ENCODE results near the gene FAM110C. TPM values are rescaled to one million over a fixed set of nuclear protein-coding genes. Genes with fewer than 3 reads are reported as not detected.
"Not testable (repeated sequence)": the region's sequence is repeated elsewhere in the genome, so short reads cannot be mapped to it uniquely, and the experiment has no call there.

FAM110C gene, protein sequence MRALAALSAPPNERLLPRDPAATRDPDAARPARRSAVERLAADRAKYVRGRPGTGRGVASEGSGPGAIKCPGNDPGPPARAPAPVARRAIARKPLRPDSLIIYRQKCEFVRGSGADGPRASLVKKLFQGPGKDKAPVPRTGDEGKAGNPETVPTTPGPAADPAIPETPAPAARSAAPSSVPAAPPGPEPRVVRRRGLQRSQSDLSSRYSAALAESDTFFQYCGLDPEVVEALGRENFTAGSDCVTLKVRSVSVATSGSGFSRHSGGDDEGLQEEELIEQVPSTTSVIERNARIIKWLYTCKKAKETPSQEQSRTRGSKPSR
- total RNA-seq: 0.58 TPM

DNA sequence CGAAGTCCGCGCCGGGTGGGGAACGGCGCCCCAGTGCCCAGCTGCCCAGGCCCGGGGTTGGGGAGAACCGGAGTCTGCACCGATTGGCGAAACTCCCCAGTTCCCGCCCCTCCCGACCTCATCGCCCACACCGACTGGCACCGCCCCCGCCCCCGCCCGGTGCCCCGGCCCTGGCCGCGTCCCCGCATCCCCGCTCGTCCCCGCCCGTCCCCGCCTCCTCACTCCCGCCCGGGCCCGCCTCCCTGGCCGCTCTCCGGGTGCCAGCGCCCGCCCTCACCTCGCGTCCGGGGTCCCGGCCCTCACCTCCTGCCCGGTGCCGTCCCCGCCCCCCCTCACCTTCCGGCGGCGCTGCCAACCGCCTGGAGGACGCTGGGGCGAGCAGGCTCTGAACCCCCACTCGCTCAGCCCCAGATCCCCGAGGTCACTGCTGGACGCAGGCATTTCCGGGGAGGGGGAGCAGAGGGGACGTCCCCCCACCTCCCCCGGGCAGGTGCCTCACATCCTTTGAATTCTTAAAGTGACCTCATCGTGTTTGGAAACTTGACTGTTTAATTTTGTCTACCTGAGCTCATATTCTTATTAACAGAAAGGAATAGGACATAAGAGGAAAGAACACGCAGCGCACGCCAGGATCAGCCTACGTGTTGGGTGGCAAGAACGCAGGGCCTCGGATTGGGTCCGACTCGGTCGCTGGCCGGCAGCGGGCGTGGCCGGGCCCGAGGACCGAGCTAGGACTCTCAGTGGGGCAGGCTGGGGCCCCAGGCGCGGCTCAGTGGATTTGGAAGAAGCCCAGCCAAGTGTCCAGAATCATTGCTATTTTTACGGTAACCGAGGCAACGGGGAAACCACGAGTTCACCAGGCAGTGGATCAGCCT lies at the start of gene FAM110C:
FAM110C (minus strand) TSS at position 35 of the 875 bp plus-strand sequence. CDS start 120 bp downstream, outside the sequence.
- intact Hi-C loops (cut with DNase I): no loop called here
- peak; percentile 79 for ATAC-seq
- DNase-seq (ENCODE audit: low spot score): no peak

DNA sequence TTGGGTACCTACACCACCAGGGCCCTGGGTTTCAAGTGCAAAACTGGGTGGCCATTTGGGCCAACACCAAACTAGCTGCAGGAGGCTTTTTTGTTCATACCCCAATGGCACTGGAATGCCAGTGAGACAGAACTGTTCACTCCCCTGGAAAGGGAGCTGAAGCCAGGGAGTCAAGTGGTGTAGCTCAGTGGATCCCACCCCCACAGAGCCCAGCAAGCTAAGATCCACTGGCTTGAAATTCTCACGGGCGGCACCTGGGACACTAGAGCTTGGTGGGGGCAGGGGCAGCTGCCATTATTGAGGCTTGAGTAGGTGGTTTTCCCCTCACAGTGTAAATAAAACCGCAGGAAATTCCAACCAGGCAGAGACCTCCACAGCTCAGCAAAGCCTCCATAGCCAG lies 46.0 kb upstream of the FAM110C start:
- ATAC-seq: no peak
- no peak for DNase-seq (ENCODE audit: low spot score)
- intact Hi-C loops (cut with DNase I): no loop called here

DNA sequence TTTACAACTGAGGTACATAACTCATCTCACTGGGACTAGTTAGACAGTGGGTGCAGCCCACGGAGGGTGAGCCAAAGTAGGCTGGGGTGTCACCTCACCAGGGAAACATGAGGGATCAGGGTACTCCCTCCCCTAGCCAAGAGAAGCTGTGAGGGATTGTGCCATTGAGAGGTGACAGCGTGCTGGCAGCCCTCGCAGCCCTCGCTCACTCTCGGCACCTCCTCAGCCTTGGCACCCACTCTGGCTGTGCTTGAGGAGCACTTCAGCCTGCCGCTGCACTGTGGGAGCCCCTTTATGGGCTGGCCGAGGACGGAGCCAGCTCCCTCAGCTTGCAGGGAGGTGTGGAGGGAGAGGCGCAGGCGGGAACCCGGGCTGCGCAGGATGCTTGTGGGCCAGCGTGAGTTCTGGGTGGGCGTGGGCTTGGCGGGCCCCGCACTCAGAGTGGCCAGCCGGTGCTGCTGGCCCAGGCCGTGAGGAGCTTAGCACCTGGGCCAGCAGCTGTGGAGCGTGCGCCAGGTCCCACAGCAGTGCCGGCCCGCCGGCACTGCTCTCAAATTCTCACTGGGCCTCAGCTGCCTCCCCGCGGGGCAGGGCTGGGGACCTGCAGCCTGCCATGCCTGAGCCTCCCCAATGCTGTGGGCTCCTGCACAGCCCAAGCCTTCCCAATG lies 44.5 kb upstream of the FAM110C start:
- DNase-seq (ENCODE audit: low spot score) (no peak), ATAC-seq (no peak)
- intact Hi-C loops (cut with DNase I): no loop called here

DNA sequence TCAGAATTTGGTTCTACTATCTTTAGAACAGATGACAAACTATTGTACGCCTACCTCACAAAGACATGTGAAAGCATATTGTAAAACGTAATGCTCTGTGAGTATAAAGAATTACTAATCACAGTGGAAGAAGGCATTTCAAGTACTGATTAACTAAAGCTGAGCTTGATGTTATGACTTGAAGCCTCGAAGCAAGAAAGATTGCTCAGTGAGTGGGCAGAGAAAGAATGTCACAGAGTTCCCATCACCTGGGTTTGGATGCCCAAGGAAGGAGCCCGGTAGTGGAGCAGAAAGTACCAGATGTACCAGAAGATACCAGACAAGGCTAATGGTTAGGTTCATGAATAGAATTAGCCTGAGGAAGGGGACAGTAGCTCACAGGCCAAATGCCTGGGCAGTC lies 39.5 kb upstream of the FAM110C start:
- ATAC-seq: no peak
- DNase-seq (ENCODE audit: low spot score): no peak
- intact Hi-C loops (cut with DNase I): no loop called here

DNA sequence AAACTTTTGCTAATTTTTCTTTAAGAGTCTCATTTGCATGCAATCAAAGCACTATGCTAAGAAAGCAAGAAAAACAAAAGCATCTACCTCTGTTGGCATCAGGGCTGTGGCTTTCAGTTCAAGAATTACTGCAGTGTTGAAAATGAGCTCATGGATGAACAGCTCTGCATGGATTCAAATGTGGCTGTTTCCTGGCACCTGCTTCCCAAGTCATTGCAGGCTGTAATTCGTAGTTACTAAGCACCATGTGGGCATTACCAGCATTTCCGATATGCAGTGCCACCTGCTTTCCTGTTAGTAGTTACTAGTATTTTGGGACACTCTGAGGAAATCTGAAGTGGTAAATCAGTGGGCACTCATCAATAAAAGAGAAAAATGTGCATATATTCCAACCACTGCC lies 37.8 kb upstream of the FAM110C start:
- DNase-seq (ENCODE audit: low spot score) (no peak), ATAC-seq (no peak)
- intact Hi-C loops (cut with DNase I): no loop called here

DNA sequence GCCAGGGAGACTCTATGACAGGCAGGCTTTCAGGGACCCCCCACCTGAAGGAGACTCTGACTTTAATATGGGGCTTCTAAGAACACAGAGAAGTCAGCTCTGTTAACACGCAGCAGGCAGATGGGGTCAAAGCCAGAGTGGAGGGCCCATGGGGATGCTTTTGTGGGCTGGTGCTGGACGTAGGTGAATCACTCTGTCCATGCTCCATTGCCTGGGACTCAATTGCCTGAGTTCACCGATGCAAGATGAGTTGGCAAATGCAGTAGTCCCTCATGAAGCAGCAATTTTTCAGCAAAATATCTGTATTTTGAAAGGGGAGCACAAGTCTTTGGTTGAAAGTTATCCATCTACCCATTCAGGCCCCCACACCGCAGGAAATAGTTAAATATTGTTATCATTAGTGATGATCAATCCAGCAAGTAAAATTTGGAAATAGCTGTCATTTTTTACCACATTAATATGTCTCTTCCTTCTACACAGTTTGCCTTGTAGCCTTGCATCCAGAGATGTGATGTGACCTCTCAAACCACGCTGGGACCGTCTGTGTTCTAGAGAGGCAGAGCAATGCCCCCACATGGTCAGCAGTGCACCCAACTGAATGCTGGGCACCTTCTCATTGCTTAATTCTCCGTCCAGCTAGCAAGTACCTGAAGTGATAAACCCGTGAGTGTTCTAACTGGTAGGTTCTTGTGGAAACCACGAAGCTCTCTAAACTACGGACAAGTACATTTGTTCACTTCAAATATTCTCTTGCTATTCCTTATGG lies 34.8 kb upstream of the FAM110C start:
- ATAC-seq: no peak

DNA sequence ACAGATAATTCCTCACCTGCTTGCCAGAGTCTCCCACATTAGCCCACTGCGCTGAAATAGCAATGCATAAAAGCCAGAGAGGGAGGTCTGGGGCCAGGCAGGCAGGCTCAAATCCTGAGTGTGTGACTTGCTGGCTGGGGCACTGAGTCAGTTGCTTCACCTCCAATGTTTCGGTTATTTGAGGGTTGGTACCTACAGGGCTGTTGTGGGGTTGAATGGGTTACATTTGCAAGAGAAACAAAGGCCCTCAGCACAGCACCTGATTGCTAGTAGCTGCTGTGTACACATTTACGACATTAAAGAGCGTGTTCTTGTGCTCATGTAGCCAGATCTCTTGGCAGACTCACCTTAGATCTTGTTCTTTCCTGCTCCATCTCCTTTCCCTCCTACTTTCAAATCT lies 34.1 kb upstream of the FAM110C start:
- DNase-seq (ENCODE audit: low spot score): no peak
- intact Hi-C loops (cut with DNase I): no loop called here
- no peak for ATAC-seq

More for the DNA sequence above, 34.8 kb upstream of the FAM110C start:
- no peak for DNase-seq (ENCODE audit: low spot score)
- intact Hi-C loops (cut with DNase I): no loop called here

DNA sequence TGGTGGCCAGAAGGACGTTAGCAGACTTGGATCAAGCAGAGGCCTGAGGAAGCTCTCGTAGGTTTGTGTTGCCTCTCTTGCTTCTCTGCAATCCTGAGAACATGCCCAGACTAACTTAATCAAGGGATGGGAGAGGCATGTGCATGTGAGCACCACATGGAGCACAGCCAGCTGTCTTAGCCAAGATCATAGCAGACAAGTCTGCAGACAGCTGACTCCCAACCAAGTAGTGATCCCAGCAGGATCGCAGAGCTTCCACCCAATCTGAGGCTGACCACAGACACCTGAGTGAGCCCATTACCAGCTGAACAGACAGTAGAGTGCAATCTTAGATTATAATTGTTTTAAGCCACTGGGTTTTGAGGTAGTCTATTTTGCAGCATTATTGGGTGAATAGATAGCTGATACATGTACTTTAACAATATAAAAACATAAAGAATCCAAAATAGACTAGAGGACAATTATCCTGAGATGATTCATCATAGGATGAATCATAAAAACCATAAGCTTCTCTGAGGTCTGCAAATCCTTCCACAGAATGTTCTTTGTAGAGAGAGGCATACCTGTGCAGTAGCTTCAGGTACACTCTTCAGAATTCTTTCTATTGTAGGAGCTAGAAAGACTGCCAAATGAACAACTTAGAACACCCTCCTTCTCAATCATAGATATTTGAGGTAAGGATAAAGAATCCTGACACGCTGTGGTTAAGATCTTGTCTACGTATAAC lies 25.2 kb upstream of the FAM110C start:
- ATAC-seq (no peak), DNase-seq (ENCODE audit: low spot score) (no peak)
- intact Hi-C loops (cut with DNase I): no loop called here

DNA sequence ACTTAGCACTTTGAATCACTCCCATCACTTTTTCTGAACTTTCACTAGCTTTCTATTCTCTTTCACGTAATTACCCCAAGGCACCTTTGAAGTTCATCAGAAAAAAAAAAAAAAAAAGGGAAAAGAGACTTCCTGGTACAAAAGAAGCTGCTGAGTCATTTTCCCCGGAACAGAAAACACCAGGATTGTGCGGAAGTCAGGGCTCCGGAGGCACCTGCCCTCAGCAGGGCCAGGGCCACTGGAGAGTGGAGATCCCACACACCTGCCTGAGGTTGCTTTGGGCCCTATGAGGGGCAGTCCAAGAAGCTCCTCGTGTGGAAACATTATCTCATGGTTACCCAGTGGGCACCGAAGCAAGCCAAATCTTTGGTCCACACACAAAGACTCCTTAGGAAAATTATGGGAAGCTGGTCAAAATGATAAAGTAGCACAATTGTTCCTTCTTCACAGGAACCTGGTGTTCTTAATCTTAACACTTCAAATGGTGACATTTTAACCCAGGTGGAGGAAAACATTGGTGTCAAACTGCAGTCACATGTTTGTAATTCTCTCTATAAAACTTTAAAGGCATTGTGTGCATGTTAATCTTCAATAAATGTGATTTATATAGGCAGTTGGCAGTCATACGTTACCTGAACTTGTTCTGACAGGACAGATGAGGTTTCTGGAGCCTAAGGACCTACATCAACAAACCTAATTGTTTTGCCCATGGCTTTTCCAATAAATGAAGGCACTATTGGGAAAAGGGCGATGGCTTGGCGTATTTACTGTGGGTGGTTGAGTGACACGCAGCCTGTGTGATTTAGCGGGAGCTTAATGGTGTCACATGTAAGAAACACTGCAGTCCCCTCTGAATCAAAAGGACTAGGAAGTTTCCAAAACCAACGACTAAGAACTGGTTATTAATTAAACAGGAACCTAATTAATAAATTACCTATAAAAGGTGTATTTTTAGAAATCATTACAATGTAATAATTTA lies 23.4 kb upstream of the FAM110C start:
- DNase-seq (ENCODE audit: low spot score): no peak
- ATAC-seq: no peak
- intact Hi-C loops (cut with DNase I): no loop called here

DNA sequence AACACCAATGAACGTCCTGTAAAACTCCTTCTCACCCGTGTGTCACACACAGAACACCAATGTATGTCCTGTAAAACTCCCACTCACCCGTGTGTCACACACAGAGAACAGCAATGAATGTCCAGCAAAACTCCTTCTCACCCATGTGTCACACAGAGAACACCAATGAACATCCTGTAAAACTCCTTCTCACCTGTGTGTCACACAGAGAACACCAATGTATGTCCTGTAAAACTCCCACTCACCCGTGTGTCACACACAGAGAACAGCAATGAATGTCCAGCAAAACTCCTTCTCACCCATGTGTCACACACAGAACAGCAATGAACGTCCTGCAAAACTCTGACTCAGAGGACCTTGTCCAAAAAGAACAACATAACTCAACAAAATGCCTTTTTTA lies 22.3 kb upstream of the FAM110C start:
- ATAC-seq; intact Hi-C loops (cut with DNase I); DNase-seq (ENCODE audit: low spot score): not testable (repeated sequence)

DNA sequence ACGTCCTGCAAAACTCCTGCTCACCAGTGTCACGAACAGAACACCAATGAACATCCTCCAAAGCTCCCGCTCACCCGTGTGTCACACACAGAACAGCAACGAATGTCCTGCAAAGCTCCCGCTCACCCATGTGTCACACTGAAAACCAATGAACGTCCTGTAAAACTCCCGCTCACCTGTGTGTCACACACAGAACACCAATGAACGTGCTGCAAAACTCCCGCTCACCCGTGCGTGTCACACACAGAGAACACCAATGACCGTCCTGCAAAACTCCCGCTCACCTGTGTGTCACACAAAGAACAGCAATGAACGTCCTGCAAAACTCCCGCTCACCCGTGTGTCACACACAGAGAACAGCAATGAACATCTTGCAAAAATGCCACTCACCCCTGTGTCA lies 20.5 kb upstream of the FAM110C start:
- DNase-seq (ENCODE audit: low spot score): no peak
- intact Hi-C loops (cut with DNase I): no loop called here
- ATAC-seq: no peak

DNA sequence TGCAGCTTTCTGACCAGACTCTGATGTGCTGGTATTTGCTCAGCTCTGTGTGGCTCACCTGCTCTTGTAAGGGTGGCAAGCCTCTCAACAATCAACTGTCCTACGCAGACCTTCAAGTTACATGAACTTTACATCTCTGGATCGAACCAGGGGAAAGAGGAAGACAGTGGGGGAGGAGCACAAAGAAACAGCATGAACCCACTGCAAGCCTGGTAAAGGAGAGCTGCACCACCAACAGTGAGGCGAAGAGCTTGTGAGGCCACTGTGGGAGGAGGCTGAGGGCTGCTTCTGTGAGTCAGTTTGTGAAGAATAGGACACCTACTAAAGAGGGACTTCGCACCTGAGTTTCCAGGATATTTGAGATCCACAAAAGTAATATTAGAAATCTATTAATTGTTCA lies 18.8 kb upstream of the FAM110C start:
- intact Hi-C loops (cut with DNase I): no loop called here
- ATAC-seq: no peak
- no peak for DNase-seq (ENCODE audit: low spot score)

DNA sequence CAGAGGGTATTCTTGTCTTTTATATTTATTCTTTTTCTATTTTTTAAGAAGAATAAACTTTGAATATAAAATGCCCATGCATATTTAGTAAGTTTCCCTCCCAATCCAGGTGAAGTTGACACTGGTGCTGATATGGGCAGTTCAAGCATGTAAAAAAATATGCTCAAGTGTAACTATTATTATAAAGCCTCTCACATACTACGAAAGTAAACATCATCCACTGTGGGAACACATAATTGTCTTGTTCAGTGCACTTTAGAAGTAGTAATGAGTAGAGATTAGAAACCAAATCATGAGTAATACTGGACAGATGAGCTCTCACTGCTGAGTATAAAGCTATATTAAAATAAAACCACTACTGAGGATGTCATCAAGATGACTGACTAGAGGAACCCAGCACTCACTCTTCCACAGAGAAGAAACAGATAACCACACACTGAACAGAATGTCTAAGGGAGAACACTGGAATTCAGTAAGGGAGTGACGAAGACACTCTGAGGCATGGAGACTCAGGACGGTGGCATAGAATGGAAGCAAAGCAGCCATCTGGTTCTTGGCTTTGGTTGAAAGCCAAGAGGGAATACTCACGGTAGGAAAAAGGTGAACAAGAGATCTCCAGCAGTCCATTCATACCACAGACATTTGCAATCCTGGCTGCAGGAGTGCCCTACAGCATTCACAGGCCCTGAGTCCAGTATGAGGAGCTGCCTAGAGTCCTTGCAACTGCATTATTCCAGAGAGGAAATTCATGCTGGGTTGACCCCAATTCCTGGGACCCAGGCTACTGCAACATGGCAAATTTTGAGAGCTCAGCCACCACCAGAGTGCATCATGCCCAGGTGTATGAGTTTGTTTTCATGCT lies 9.5 kb upstream of the FAM110C start:
- intact Hi-C loops (cut with DNase I): no loop called here
- no peak for DNase-seq (ENCODE audit: low spot score)
- ATAC-seq: no peak

DNA sequence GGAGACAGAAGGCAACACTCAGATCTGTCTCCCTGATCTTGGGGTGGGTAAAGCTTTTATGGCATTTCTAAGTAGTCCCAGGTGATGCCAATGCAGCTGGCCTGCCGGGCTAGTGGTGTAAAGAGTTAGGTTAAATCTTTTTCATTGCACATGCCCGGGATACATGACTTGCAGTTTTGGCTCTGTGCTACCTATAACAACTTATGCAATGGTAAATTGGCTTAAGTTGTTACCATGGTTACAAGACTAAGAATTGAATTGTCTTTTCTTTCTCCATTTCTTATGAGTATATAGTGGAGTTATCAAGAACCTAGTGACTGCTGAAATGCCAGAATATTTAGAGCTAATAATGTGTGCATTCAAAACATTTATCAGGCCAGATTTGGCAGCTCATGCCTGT lies 5.3 kb upstream of the FAM110C start:
- DNase-seq (ENCODE audit: low spot score) (no peak), ATAC-seq (no peak)
- intact Hi-C loops (cut with DNase I): no loop called here

DNA sequence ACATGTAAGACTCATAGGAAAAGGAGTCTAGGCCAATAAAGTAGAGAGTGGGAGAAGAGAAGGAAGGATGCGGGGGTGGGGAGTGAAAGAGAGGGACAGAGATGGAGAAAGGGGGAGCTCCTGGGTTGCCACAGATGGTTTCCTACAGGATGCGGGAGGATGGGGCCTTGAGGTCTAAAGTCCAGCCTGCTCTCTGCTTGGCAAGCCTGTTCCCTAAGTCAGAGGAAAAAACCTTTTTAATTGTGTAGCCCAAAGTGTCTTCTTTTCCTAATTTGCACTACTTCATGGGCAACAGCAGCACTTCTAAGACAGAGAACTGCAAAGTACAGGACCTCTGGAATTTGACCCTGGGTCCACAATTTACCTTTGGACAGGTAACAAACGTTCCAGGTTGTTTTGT lies 1.4 kb upstream of the FAM110C start:
- ATAC-seq: no peak
- intact Hi-C loops (cut with DNase I): no loop called here

DNA sequence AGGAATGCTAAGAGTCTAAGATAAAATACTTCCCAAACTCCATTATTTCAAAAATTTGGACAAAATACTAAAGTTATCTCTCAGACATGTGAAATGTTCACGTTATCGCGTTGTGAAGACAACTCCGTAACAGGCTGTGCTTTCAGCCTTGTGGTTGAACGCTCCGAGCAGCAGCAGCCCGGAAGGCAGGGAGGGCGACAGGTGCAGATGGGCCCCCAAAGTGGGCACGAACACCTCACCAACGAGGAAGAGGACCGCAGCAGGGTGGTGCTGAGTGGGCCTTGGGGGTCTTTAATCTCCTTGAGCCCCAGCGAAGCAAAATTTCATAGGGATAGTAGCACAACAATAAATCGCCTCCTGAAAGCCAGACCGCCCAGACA lies 1.0 kb upstream of the FAM110C start:
- ATAC-seq (no peak), DNase-seq (ENCODE audit: low spot score) (no peak)
- intact Hi-C loops (cut with DNase I): no loop called here

More for the DNA sequence above, 1.4 kb upstream of the FAM110C start:
- DNase-seq (ENCODE audit: low spot score): no peak

DNA sequence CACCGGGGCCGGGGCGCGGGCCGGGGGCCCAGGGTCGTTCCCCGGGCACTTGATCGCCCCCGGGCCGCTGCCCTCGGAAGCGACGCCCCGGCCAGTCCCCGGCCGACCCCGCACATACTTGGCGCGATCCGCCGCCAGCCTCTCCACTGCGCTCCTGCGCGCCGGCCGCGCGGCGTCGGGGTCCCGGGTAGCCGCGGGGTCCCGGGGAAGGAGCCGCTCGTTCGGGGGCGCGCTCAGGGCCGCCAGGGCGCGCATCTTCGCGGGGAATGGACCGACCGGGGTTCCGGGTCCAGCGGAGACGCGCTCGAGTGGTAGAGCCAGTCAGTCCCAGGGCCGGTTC lies 204 bp downstream of the FAM110C start:
- DNase-seq (ENCODE audit: low spot score) (no peak), ATAC-seq (no peak)
- intact Hi-C loops (cut with DNase I): no loop called here

All from sciatic nerve (tissue), 2 donors.